Lower leg skin (tissue), 4 donors: ENCODE measurements around the gene AJAP1. TPM values are rescaled to one million over a fixed set of nuclear protein-coding genes. Genes with fewer than 3 reads are reported as not detected.

Experiments
- DNase-seq, 2 donors: peaks; one replicate each; pipeline ENCODE4 v3.0.0-alpha.2; 2019; ENCODE audit warnings: low spot score in 2 of 2
- H3K4me3 ChIP-seq: fragments of 200-600 bp; sonication (generic); 2 replicates; pipeline ENCODE4 v1.5.1; 2017; ENCODE audit warnings: mild to moderate bottlenecking, low read depth; ENCODE audit not compliant: poor library complexity, severe bottlenecking
- CTCF ChIP-seq, 3 donors: fragments of 450-650 bp; IDR thresholded peaks; one replicate each; pipeline ENCODE4 v1.5.1; 2016; ENCODE audit warnings: antibody characterized with exemption in 3 of 3, mild to moderate bottlenecking in 3 of 3, moderate library complexity in 2 of 3
- POLR2A ChIP-seq, 2 donors: fragments of 450-650 bp; IDR thresholded peaks; one replicate each; pipeline ENCODE4 v1.6.1; 2016 to 2017; ENCODE audit warnings: antibody characterized with exemption in 2 of 2, mild to moderate bottlenecking in 1 of 2, moderate library complexity in 1 of 2
- WGBS, 2 donors: methylation state at CpG; one replicate each; pipeline ENCODE4 v1.1.5; 2018; 5-methylcytosine and 5-hydroxymethylcytosine counted together
- intact Hi-C: fragments of 100-400 bp; cut with DNase I; formaldehyde crosslinking; loops from one replicate; pipeline ENCODE4 v1.15.0; 2023; ENCODE audit warnings: low total_unique reads
- total RNA-seq, 4 donors: library from RNA; depleted of rRNA; stranded (reverse); fragments of >200 nt; gene quantifications; one replicate each; pipeline ENCODE4 v1.1.0, GENCODE V29; 2016

AJAP1 gene
- total RNA-seq, 4 donors from 2014 or later, result 0.69 to 1.7 (median 1.3) TPM

GRCh38 chr1:4674676-4675075 lies 20.3 kb downstream of the AJAP1 start:
- H3K4me3 ChIP-seq, result no peak overlapping the region
- intact Hi-C loops, result no loop called here
- 89% methylated on average over 13 of the region's 13 CpGs for WGBS, 2 donors
- TF ChIP-seq POLR2A (IDR thresholded peaks at IDR 0.05), result no peak
- no peak for TF ChIP-seq CTCF (IDR thresholded peaks at IDR 0.05)
- no peak for DNase-seq

DNA sequence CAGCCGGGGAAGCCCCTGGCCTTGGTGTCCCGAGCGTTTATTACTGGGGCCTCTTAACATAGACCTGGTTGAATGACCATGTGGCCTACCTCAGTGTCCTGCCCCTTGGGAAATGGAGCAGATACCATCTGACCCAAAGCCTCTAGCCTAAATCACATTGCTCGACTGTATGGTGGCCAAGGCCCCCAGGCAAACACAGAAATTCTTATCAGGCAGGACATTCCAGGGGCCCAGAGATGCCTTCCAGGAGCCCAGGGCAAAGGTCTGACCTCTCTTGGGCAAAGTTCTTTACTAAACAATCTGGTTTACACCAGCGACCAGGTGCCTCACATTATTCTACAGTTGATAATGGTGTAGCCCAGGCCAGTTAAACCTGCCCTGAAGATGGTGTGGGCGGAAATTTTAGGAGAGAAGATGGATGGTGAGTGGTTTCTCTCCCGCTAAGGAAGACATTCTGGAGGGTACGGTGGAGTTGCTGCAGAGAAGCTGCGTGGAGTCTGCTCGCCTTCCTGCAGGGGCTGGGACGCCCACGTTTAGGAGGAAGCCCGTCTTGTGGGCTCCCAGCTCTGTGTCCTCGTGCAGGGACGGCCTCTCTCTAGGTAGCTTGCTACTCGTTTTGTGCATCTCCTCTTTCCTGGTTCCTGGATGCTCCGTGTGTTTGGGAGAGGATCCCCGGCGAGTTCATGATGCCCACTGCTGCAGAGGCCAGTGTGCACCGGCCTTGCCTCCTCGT lies 21.2 kb downstream of the AJAP1 start:
- no peak for TF ChIP-seq POLR2A (IDR thresholded peaks at IDR 0.05)
- no peak for TF ChIP-seq CTCF (IDR thresholded peaks at IDR 0.05)
- H3K4me3 ChIP-seq, result no peak overlapping the region
- DNase-seq, result no peak
- intact Hi-C loops, result no loop called here
- WGBS, 2 donors, result 84 to 90% methylated on average over 20 to 21 of the region's 21 CpGs

DNA sequence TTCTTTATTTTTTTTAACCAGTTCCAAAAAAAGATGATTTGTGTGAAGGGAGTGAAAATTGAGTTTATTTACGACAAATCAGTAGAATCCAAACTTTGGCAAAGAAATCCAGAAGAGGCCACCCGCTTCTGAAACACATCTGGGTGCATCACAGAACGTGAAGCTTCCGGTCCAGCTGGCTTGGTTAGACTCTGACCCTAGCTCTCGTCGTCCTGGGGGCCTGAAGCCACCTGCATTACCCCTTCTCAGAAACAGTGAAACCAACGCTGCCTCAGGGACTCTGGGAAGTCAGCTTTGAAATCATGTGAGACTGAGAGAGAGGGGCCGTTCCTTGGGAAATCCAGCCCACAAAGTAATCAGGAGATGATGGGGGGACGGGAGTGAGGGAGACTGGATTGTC lies 21.8 kb downstream of the AJAP1 start:
- H3K4me3 ChIP-seq, result no peak overlapping the region
- TF ChIP-seq POLR2A (IDR thresholded peaks at IDR 0.05) (no peak), CTCF (IDR thresholded peaks at IDR 0.05) (no peak)
- intact Hi-C loops, result no loop called here
- DNase-seq, result no peak
- 72 to 84% methylated on average over 9 of the region's 9 CpGs for WGBS, 2 donors

GRCh38 chr1:4677608-4678007 lies 23.2 kb downstream of the AJAP1 start:
- TF ChIP-seq CTCF (IDR thresholded peaks at IDR 0.05), result no peak
- TF ChIP-seq POLR2A (IDR thresholded peaks at IDR 0.05), result no peak
- no peak for DNase-seq
- intact Hi-C loops, result no loop called here
- H3K4me3 ChIP-seq, result no peak overlapping the region
- 76 to 88% methylated on average over 7 of the region's 7 CpGs for whole genome bisulfite sequencing, 2 donors

- no peak overlapping the region for H3K4me3 ChIP-seq
- 18 to 83% methylated on average over 3 of the region's 3 CpGs for WGBS, 2 donors
- no peak for TF ChIP-seq CTCF (IDR thresholded peaks at IDR 0.05)
- TF ChIP-seq POLR2A (IDR thresholded peaks at IDR 0.05), result no peak
- intact Hi-C loops, result no loop called here
- DNase-seq, result no peak
Observed at GRCh38 chr1:4678066-4678717, 23.8 kb downstream of the AJAP1 start.
